ENCODE measurements around the gene RTCB. TPM values are rescaled to one million over a fixed set of nuclear protein-coding genes. Genes with fewer than 3 reads are reported as not detected.

The RTCB gene
- total RNA-seq, 1 experiment from 2014 or later: 39.8 TPM

Small RNAs within 50 kb of the gene (small RNA-seq; reads per million reads assigned to genes)
- gene AL021937.2 (not detected), gene IGLVIVOR22-2 (not detected), gene RF02171 (not detected), gene RF02172 (not detected)

Other genes starting within 250 kb of the RTCB start
- gene RFPL2, start 207.2 kb downstream of the RTCB start, total RNA-seq (2014; rRNA removed; shearing (Covaris generic); ENCODE audit: low replicate concordance): not detected in 2 replicates
- gene SLC5A4, start 156.9 kb downstream of the RTCB start, total RNA-seq (2014; rRNA removed; shearing (Covaris generic); ENCODE audit: low replicate concordance): not detected in 2 replicates
- not detected in 2 replicates for gene RFPL3, start 54.4 kb downstream of the RTCB start, total RNA-seq (2014; rRNA removed; shearing (Covaris generic); ENCODE audit: low replicate concordance)
- gene BPIFC, start 52.2 kb upstream of the RTCB start, total RNA-seq (2014; rRNA removed; shearing (Covaris generic); ENCODE audit: low replicate concordance): not detected in 2 replicates
- gene FBXO7, start 62.6 kb upstream of the RTCB start, total RNA-seq (2014; rRNA removed; shearing (Covaris generic); ENCODE audit: low replicate concordance): 63.5 and 110 TPM in 2 replicates